Stomach smooth muscle (tissue), 2 donors: ENCODE measurements around the gene COL5A2.
A peak's percentile ranks its signal among the peaks of the same experiment; 100 is the strongest.

ENCODE experiments used
- H3K27ac ChIP-seq: one replicate; pipeline ENCODE4 v1.7.0; 2013; ENCODE audit warnings: mild to moderate bottlenecking, low read length, inconsistent platforms
- H3K27me3 ChIP-seq, 2 donors: one replicate each; pipeline ENCODE4 v1.7.0; 2013; ENCODE audit warnings: low read length in 2 of 2; ENCODE audit not compliant: insufficient read depth in 2 of 2, control insufficient read depth in 1 of 2
- H3K36me3 ChIP-seq, 2 donors: one replicate each; pipeline ENCODE4 v1.7.0; 2013; ENCODE audit warnings: low read length in 2 of 2; ENCODE audit not compliant: control insufficient read depth in 2 of 2, insufficient read depth in 2 of 2
- H3K4me1 ChIP-seq: one replicate; pipeline ENCODE4 v1.7.0; 2013; ENCODE audit warnings: low read length; ENCODE audit not compliant: control insufficient read depth, insufficient read depth
- H3K4me3 ChIP-seq, 2 donors: one replicate each; pipeline ENCODE4 v1.7.0; 2013; ENCODE audit warnings: low read length in 2 of 2
- H3K9ac ChIP-seq, 2 donors: one replicate each; pipeline ENCODE4 v1.7.0; 2013; ENCODE audit warnings: low read length in 2 of 2, mild to moderate bottlenecking in 1 of 2
- H3K9me3 ChIP-seq, 2 donors: one replicate each; pipeline ENCODE4 v1.7.0; 2013; ENCODE audit warnings: low read length in 2 of 2; ENCODE audit not compliant: control insufficient read depth in 2 of 2
- donor health status: healthy.
- donor health status: Pancreatic carcinoma.

Gene COL5A2

GRCh38 chr2:189056200-189057106, 123.1 kb downstream of the COL5A2 start:
- Histone ChIP-seq H3K9me3 (no peaks in the 10 kb centered on the region), H3K9ac (no peak overlapping the region), H3K36me3 (peaks cover 20 to 24% of the 10 kb centered on the region in 2 donors), H3K27me3 (no peaks in the 10 kb centered on the region), H3K4me1 (no peaks in the 10 kb centered on the region), H3K4me3 (no peak overlapping the region), H3K27ac (no peak overlapping the region)

DNA sequence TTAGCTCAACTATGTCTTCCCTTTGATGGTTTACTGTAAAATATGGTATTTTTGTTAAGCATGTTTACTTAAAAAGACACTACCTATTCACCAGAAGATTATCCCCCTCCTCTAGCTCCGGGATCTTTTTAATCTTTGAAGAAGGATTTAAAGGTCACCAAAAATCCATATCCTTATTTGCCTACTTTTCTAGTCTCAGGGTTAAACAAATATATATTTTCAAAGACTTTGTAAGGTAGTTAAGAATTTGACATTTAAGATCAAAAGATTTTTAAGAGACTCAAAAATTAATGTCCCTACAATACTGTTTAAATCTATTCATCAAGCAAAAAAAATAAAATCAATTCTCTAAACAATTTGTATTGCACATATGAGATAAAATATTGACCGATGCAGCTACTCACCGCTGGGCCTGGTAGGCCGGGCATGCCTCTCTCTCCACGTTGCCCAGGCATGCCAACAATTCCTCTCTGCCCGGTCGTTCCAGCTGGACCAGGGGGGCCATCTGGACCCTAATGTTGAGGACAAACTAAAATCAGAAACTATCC, 129.3 kb downstream of the COL5A2 start:
- no peaks in the 10 kb centered on the region for H3K9me3 ChIP-seq
- peaks cover 27 to 28% of the 10 kb centered on the region in 2 donors for H3K36me3 ChIP-seq
- H3K4me3 ChIP-seq, result no peak overlapping the region
- H3K4me1 ChIP-seq, result no peaks in the 10 kb centered on the region
- H3K27ac ChIP-seq, result no peak overlapping the region
- no peak overlapping the region for H3K9ac ChIP-seq
- H3K27me3 ChIP-seq, result no peaks in the 10 kb centered on the region

- Histone ChIP-seq H3K27me3 (no peaks in the 10 kb centered on the region), H3K4me3 (no peak overlapping the region), H3K4me1 (no peaks in the 10 kb centered on the region), H3K9me3 (no peaks in the 10 kb centered on the region), H3K9ac (no peak overlapping the region), H3K36me3 (peaks cover 27 to 29% of the 10 kb centered on the region in 2 donors), H3K27ac (no peak overlapping the region)
Measured at GRCh38 chr2:189049709-189050164, 129.8 kb downstream of the COL5A2 start.

DNA sequence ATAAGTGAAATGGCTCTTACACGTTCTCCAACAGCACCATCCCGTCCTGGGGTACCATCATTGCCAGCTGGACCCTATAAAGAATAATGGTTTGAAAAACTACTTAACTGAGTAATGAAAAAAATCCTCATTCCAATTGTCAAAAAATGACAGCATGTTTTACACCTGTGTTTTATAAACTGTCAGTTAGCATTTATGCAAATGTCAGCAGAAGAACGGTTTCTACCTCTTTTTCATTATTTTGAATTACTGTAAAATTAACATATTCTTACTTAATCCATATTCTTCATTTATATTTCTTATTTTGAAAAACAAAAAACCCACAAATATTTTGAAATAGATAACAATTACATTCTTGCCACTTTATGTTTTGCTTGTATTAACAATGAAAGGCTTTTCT, 131.4 kb downstream of the COL5A2 start:
- H3K4me1 ChIP-seq, result no peaks in the 10 kb centered on the region
- no peak overlapping the region for H3K27ac ChIP-seq
- no peak overlapping the region for H3K4me3 ChIP-seq
- peaks cover 25 to 29% of the 10 kb centered on the region in 2 donors for H3K36me3 ChIP-seq
- H3K27me3 ChIP-seq, result no peaks in the 10 kb centered on the region
- H3K9ac ChIP-seq, result no peak overlapping the region
- H3K9me3 ChIP-seq, result no peaks in the 10 kb centered on the region

DNA sequence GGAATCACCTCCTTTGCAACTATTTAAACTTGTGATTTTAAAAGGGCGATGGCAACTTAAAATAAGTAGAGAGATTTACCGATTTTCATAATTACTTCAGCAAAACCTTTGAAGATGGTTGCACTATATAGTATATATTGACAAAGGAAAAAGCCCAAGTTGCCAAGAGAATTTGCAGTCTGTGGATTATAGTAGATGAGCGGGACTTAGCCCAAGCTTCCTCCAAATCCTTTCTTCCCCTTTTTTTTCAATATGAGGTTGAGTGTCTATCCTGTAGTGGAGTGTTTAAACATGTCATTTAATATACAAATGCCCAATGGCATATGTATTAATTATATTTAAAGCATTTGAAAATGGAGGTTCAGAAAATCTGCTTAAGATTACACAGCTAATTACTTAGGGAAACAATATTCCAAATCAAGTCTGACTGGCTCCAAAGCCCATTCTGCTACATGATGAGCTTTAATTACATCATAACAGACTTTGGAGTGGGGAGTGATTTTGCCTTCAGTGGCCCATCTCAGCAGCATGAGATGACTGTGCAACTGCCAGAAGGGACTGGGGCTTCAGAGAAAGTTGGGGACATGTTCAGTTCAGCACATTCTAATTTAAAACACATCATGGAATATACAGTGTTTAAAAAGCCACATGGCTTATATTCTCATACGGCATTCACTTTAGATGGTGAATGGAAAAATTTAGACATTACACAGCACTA, 132.2 kb downstream of the COL5A2 start:
- Histone ChIP-seq H3K4me3 (no peak overlapping the region), H3K9ac (no peak overlapping the region), H3K27ac (no peak overlapping the region), H3K4me1 (no peaks in the 10 kb centered on the region), H3K36me3 (peaks cover 25 to 26% of the 10 kb centered on the region in 2 donors), H3K27me3 (no peaks in the 10 kb centered on the region), H3K9me3 (no peaks in the 10 kb centered on the region)

- H3K9ac ChIP-seq, result no peak overlapping the region
- H3K4me3 ChIP-seq, result no peak overlapping the region
- no peaks in the 10 kb centered on the region for H3K27me3 ChIP-seq
- H3K4me1 ChIP-seq, result no peaks in the 10 kb centered on the region
- H3K27ac ChIP-seq, result no peak overlapping the region
- peaks cover 18 to 23% of the 10 kb centered on the region in 2 donors for H3K36me3 ChIP-seq
- H3K9me3 ChIP-seq, result no peaks in the 10 kb centered on the region
Measured at GRCh38 chr2:189046320-189046719, 133.2 kb downstream of the COL5A2 start.

DNA sequence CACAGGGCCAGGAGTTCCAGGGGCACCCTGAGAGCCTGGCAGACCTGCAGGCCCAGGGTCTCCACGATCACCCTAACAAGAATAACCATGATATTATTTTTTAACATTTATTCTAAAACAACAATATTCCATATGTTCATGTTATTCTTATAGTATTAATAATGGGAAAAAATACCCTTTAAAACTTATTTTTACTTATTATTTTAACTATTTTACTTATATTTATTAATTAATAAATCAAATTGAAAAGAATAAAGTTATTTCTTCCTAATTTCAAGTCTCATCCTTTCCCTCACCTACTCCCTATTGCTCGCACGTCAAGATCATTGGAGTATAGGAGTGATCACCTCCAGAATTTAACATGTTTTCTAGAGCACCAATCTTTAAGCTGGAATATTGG, 133.7 kb downstream of the COL5A2 start:
- Histone ChIP-seq H3K27ac (no peak overlapping the region), H3K27me3 (no peaks in the 10 kb centered on the region), H3K36me3 (peaks cover 16 to 26% of the 10 kb centered on the region in 2 donors), H3K4me3 (no peak overlapping the region), H3K9me3 (no peaks in the 10 kb centered on the region), H3K9ac (no peak overlapping the region), H3K4me1 (no peaks in the 10 kb centered on the region)

DNA sequence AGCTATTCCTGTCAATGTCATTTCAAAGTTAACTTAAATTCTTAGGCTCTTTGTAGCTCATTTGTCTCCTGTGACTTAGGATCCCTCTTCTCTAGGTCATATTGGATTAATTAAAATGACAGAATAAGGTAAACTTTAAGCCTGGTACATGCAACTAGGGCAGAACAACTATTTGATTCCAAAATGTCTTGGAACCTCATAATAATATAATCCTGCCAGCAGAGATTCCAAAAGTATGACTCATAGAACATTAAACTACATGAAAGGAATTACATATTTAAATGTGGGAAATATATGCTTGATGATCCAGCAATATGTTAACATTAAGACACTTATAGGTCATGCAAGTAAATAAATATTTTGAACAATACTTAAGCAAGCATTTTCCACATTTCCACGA, 142.0 kb downstream of the COL5A2 start:
- H3K36me3 ChIP-seq, result peaks cover 33 to 38% of the 10 kb centered on the region in 2 donors
- H3K4me1 ChIP-seq, result no peaks in the 10 kb centered on the region
- H3K27ac ChIP-seq, result no peak overlapping the region
- no peak overlapping the region for H3K4me3 ChIP-seq
- H3K9ac ChIP-seq, result no peak overlapping the region
- no peaks in the 10 kb centered on the region for H3K9me3 ChIP-seq
- H3K27me3 ChIP-seq, result no peaks in the 10 kb centered on the region

DNA sequence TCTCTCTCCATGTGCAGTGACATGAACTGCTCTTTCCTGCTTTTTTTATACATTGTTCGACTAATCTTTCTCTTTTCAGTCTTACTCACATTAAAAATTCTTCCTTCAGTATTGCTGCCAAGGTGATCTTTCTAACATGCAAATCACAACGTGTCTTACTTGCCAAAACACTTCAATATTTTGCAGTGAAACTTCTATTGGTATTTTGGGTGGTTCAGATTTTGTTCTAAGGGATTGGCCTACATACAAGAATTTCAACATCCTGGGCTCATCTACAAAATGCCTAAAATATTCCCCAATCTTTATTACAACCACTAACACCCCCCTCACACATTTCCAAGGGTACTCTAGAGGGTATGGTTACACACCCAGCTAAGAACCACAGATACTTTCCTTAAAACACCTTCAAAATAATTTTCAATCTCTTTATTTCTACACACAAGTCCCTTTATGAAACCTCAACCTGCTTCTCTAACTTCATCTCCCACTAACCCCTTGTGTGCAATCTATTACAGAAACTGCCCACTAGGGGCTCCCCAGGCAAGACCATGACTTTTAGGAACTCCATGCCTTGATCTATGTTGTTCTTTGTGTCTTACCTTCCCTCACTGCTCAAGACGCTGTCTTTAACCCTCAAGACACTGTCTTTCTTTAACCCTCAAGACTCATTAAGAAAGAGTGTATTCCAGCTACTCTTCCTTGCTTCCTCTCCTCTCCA, 154.5 kb downstream of the COL5A2 start:
- Histone ChIP-seq H3K4me3 (no peak overlapping the region), H3K9me3 (no peaks in the 10 kb centered on the region), H3K27ac (no peak overlapping the region), H3K36me3 (no peaks in the 10 kb centered on the region), H3K4me1 (no peaks in the 10 kb centered on the region), H3K9ac (no peak overlapping the region), H3K27me3 (no peaks in the 10 kb centered on the region)

DNA sequence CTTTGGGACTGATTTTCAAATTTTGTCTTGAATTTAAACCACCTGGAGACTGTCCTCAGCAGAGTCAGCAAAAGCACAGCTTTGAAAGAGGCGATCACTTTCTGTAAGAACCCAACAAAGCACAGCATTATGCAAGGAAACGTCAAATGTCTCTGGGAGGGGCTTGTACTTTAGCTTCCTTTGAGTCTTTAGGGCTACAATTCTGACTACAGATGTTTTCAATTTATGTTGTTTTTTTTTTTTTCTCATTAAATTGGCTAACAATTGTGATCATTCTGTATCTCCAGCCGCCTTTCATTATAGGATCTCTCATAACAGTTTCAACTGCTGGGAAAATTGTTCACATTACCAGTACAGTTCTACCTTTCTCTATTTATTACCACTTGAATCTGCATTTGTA, 157.1 kb downstream of the COL5A2 start:
- Histone ChIP-seq H3K9me3 (no peaks in the 10 kb centered on the region), H3K36me3 (no peaks in the 10 kb centered on the region), H3K9ac (no peak overlapping the region), H3K4me1 (no peaks in the 10 kb centered on the region), H3K27me3 (no peaks in the 10 kb centered on the region), H3K27ac (peak overlapping the region; percentile 19), H3K4me3 (no peak overlapping the region)
